HUDEP-2 (cell line): ENCODE measurements around the gene KIF23.
A peak's percentile ranks its signal among the peaks of the same experiment; 100 is the strongest.

Source experiments
- DNase-seq, 76 experiments: peaks; one replicate each; lab custom pipeline; 2025; ENCODE audit not compliant: unreplicated experiment in 76 of 76; lab: John Stamatoyannopoulos, UW

Gene KIF23

DNA sequence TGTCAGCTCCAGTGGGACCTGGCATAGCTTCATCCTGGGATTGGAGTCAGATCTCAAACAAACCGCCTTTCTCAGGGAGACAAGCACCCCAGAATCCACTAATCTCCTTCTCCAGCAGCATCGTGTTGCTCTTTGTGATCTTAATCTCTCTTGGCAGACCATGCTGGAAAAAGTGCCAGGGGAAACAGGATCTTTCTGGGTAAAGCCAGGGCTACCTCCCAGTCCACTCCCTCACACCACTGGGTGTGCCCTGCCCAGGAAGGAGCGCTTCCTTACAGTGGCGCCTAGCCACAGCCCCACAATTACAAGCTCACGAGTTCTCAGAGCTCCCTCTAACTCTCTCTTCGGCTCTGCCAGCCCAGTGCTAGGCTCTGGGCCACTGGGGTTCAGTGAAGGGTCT is 70.7 kb downstream of the KIF23 start:
- no peak for DNase-seq

DNA sequence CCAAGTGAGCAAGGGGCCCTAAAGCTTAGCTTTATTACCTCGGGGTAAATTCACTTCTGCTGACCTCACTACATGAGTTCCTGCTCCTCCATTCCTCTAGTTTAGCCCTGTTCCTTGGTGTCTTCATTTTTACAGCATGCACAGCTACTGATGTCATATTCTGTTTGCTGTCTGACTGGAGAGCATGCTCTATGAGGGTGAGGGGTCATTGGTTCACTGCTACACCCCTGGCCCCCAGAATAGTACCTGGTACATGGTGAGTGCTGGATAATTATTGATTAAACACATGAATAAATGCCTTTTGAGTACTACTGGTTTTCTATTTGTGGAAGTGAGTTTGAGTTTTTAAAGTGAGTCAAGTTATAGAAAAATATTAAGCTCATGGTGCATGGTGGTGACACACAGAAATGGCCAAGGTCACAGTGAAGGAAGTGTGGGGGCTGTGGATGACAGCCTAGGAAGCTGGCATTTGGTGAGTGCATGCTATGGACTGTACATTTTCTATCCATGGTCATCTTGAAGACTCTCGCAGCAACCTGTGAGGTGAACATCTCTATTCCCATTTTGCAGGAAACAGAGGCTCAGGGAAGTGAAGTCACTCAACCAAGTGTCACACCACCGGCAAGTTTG is 72.4 kb downstream of the KIF23 start:
- DNase-seq: no peak

GRCh38 chr15:69489073-69489571 is 75.0 kb downstream of the KIF23 start:
- no peak for DNase-seq

DNA sequence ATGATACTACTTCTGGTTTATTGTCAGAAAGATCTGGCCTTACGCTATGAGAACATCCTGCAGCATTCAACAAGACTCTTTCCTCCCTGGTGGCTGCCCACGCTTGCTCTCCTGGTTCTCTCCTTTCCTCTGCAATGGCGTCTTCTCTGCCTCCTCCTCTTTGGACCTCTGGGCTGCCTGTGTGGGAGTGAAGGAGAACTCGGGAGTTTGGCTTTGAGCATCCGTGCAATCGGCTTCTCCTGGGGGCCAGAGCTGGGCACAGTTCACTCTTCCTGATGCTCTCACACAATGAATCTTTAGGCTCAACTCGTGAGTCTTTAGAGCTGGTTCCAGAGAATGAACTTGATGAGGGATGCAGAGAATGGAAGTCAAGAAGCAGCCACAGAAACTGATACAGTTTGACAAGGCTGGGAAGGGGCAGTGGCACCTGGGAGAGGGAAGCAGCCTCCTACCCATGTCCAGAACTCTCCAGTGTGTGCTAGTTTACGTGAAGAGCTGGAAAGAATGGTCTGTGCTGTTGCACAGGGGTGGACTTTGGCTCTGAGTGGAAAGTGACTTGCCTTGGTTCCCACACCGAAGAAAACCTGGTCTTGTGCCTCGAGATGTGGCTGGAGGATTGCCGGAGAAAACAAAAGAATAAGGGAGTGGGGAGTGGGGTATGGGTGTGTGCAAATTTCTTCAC is 76.3 kb downstream of the KIF23 start:
- DNase-seq: no peak

DNA sequence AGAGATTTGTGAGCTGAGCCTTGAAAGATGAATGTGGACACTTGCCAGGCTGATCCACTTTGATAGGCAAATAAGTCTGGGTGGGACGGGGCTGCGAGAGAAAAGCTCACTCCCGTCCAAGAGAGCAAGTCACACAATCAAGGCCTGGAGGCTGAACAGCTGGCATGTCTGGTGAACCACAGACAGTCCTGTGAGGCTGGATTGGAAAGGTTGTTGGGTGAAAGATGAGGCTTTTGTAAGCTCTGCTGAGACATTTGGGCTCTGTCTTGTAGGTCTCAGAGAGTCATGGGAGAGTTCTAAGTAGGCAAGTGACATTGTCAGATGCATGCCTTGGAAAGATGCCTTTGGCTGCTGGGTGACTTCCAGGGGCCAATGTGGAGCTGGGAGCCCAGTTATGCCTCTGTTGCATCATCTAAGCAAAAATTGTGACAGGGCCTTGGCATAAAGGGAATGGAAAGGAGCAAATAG is 76.9 kb downstream of the KIF23 start:
- DNase-seq: no peak

DNA sequence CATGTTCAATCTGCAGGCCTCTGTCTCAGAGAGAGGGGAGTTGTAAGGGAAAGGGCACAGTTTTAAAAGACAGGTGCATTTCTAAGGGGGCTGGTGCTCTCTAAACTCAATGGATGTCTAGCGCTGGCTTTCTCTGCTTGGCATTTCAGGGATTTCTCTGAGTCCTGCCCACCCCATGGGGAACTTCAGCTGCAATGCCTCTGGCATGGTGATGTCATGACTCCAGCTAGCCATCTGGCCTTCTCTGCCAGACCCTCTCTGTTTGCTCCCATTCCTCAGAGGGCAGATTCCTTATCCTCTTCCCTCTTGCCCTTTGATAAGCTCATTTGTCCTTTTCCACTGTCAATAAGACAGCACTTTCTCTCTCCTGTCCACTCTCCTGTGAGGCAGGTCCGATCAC is 79.3 kb downstream of the KIF23 start:
- DNase-seq: no peak

GRCh38 chr15:69496001-69496400 is 81.9 kb downstream of the KIF23 start:
- DNase-seq: peak in 1 of 76 experiments; percentile 10

DNA sequence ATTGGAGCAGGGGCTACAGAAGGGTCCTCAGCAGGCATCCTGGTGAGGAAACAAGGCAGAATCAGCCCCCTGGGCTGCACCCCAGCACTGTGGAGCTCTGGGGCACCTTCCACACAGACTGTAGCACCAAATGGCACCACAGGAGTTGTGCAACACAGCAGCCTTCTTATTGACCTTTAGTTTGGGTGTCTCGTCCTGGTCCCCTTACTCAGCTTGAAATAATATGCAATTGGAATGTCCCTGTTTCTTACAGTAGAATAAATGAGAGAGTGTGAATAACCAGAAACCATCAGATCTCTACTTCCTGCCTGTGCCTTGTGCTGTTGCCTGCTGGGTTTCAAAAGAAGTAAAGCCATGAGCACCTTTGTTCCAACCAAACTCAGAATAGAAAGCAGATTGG is 82.9 kb downstream of the KIF23 start:
- no peak for DNase-seq

DNA sequence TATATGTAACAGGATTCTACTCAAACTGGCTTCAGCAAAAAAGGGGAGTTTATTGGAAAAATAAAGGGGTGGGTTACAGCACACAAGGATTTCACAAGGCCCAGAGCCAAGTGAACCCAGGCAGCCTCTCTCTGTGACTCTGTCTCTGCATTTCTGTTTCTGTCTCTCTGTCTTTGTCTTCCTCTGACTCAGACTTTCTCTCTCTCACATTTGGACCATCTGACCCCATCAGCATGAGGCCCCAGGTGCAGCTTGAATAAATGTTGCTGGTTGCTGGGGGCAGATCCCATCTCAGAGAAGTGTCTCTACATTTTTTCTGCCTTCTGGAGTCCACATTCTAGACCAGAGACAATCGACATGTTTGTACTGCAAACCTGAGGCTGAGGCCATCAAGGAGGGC is 83.5 kb downstream of the KIF23 start:
- no peak for DNase-seq
